ENCODE measurements around the gene BPTF. TPM values are rescaled to one million over a fixed set of nuclear protein-coding genes. Genes with fewer than 3 reads are reported as not detected.

The BPTF gene
- total RNA-seq, 2 donors from 2014 or later, result 53.3 to 77.3 TPM

GRCh38 chr17:67830440-67830839, 5.1 kb downstream of the BPTF start:
- Histone ChIP-seq H3K4me3 (no peak overlapping the region), H3K36me3 (no peaks in the 10 kb centered on the region), H3K9me3 (no peaks in the 10 kb centered on the region), H3K4me1 (ENCODE audit: control insufficient read depth in 1 of 2, low read depth in 2 of 2) (peaks cover 31 to 41% of the 10 kb centered on the region in 2 donors), H3K27me3 (replicated peaks; ENCODE audit: insufficient read depth) (no peaks in the 10 kb centered on the region), H3K27ac (no peak overlapping the region)
- DNase-seq (ENCODE audit: low spot score) (no peak), ATAC-seq (ENCODE audit: insufficient number of reproducible peaks, low FRiP score, low read depth) (no peak)
- no peak for TF ChIP-seq CTCF (IDR thresholded peaks at IDR 0.05)

- H3K4me1 ChIP-seq (ENCODE audit: control insufficient read depth in 1 of 2, low read depth in 2 of 2), result peaks cover 37 to 48% of the 10 kb centered on the region in 2 donors
- ATAC-seq (ENCODE audit: insufficient number of reproducible peaks, low FRiP score, low read depth), result no peak
Observed at GRCh38 chr17:67831268-67831667, 6.0 kb downstream of the BPTF start.

GRCh38 chr17:67833134-67833533, 7.8 kb downstream of the BPTF start:
- Histone ChIP-seq H3K4me1 (ENCODE audit: control insufficient read depth in 1 of 2, low read depth in 2 of 2) (peaks cover 30 to 55% of the 10 kb centered on the region in 2 donors), H3K27me3 (replicated peaks; ENCODE audit: insufficient read depth) (no peaks in the 10 kb centered on the region), H3K36me3 (no peaks in the 10 kb centered on the region), H3K4me3 (no peak overlapping the region), H3K9me3 (no peaks in the 10 kb centered on the region), H3K27ac (no peak overlapping the region)
- TF ChIP-seq CTCF (IDR thresholded peaks at IDR 0.05), result no peak
- DNase-seq (ENCODE audit: low spot score) (no peak), ATAC-seq (ENCODE audit: insufficient number of reproducible peaks, low FRiP score, low read depth) (no peak)

More at GRCh38 chr17:67831268-67831667, 6.0 kb downstream of the BPTF start:
- no peak for DNase-seq (ENCODE audit: low spot score)
- Histone ChIP-seq H3K9me3 (no peaks in the 10 kb centered on the region), H3K27ac (no peak overlapping the region), H3K27me3 (replicated peaks; ENCODE audit: insufficient read depth) (no peaks in the 10 kb centered on the region), H3K4me3 (no peak overlapping the region), H3K36me3 (no peaks in the 10 kb centered on the region)
- no peak for TF ChIP-seq CTCF (IDR thresholded peaks at IDR 0.05)

- no peak for TF ChIP-seq CTCF (IDR thresholded peaks at IDR 0.05)
- DNase-seq (ENCODE audit: low spot score) (no peak), ATAC-seq (ENCODE audit: insufficient number of reproducible peaks, low FRiP score, low read depth) (no peak)
- H3K4me1 ChIP-seq (ENCODE audit: control insufficient read depth in 1 of 2, low read depth in 2 of 2), result peaks cover 23 to 45% of the 10 kb centered on the region in 2 donors
- H3K27ac ChIP-seq, result no peak overlapping the region
- H3K36me3 ChIP-seq, result no peaks in the 10 kb centered on the region
- no peaks in the 10 kb centered on the region for H3K9me3 ChIP-seq
- H3K4me3 ChIP-seq, result no peak overlapping the region
- no peaks in the 10 kb centered on the region for H3K27me3 ChIP-seq (replicated peaks; ENCODE audit: insufficient read depth)
Observed at GRCh38 chr17:67833946-67834631, 8.8 kb downstream of the BPTF start.

GRCh38 chr17:67834634-67835033, 9.3 kb downstream of the BPTF start:
- no peaks in the 10 kb centered on the region for H3K27me3 ChIP-seq (replicated peaks; ENCODE audit: insufficient read depth)
- TF ChIP-seq CTCF (IDR thresholded peaks at IDR 0.05), result no peak
- ATAC-seq (ENCODE audit: insufficient number of reproducible peaks, low FRiP score, low read depth), result no peak
- no peak overlapping the region for H3K27ac ChIP-seq
- no peak overlapping the region for H3K4me3 ChIP-seq
- peaks cover 17 to 40% of the 10 kb centered on the region in 2 donors for H3K4me1 ChIP-seq (ENCODE audit: control insufficient read depth in 1 of 2, low read depth in 2 of 2)
- no peak for DNase-seq (ENCODE audit: low spot score)
- no peaks in the 10 kb centered on the region for H3K36me3 ChIP-seq
- no peaks in the 10 kb centered on the region for H3K9me3 ChIP-seq
